HepG2 (cell line): ENCODE data around the gene DHRS1. TPM values are rescaled to one million over a fixed set of nuclear protein-coding genes. Genes with fewer than 3 reads are reported as not detected.
A peak's percentile ranks its signal among the peaks of the same experiment; 100 is the strongest.

Experiments
- ATAC-seq: fragments of 200-7000 bp; cut with Tn5 transposase; 3 replicates; pipeline ENCODE4 v1.9.1; 2020; ENCODE audit warnings: mild to moderate bottlenecking, moderate library complexity
- BruUV-seq: library from RNA; stranded (reverse); fragments of 400-500 nt; replicated peaks from 2 replicates; lab custom pipeline; 2021; lab: Mats Ljungman, UMichigan
- CTCF ChIA-PET: fragments of 300-600 bp; formaldehyde crosslinking; extraction: SDS; loops from one replicate; lab custom pipeline; 2021; ENCODE audit warnings: low total read pairs, inconsistent platforms, low intra/inter-chr PET ratio; lab: Yijun Ruan, JAX
- POLR2A ChIA-PET: fragments of 350-600 bp; sonication (Branson Sonifier 250); formaldehyde crosslinking; loops from one replicate; lab custom pipeline; 2020; ENCODE audit warnings: antibody characterized with exemption, inconsistent platforms; lab: Yijun Ruan, JAX
- DNase-seq: peaks from one replicate; pipeline ENCODE4 v3.0.0-alpha.2; 2015; ENCODE audit warnings: low spot score
- FAIRE-seq: peaks from 3 replicates; lab custom pipeline; 2011; peaks lifted over from hg19 to GRCh38; lab: Jason Lieb, UNC
- H2AFZ ChIP-seq: one replicate; pipeline ENCODE4 v1.6.1; 2011; ENCODE audit warnings: low read length, inconsistent platforms
- H3K27ac ChIP-seq: fragments of 300-600 bp; 3 replicates; pipeline ENCODE4 v1.8.0; 2011; ENCODE audit warnings: mixed run types, mild to moderate bottlenecking, mixed read lengths, low read length, inconsistent platforms; ENCODE audit not compliant: insufficient read depth; ENCODE audit errors: extremely low read length
- H3K27me3 ChIP-seq, 2 experiments: fragments of 200-600 bp in 1 of 2; 2 replicates in 1 of 2; 3 replicates in 1 of 2; pipeline versions ENCODE4 v1.6.0 to v1.8.0; 2011; ENCODE audit warnings: low read length in 2 of 2, mild to moderate bottlenecking in 2 of 2, moderate library complexity in 2 of 2, inconsistent platforms in 1 of 2; ENCODE audit not compliant: insufficient read depth in 2 of 2, control insufficient read depth in 1 of 2
- H3K36me3 ChIP-seq, 2 experiments: fragments of 200-600 bp in 1 of 2; replicated peaks in 1 of 2; 2 replicates in 1 of 2; 3 replicates in 1 of 2; pipeline versions ENCODE4 v1.5.1 to v1.8.0; 2011; ENCODE audit warnings: low read length in 2 of 2, inconsistent platforms in 1 of 2; ENCODE audit not compliant: insufficient read depth in 2 of 2, control insufficient read depth in 1 of 2
- H3K4me1 ChIP-seq: 2 replicates; pipeline ENCODE4 v1.5.1; 2012; ENCODE audit warnings: low read length, inconsistent platforms; ENCODE audit not compliant: insufficient read depth
- H3K4me2 ChIP-seq: 2 replicates; pipeline ENCODE4 v1.6.0; 2011; ENCODE audit warnings: low read depth, low read length, inconsistent platforms
- H3K4me3 ChIP-seq, 3 experiments: fragments of 200-600 bp in 1 of 3; sonication (generic), shearing (Covaris generic) in 1 of 3; replicated peaks in 1 of 3; 2 replicates each; pipeline ENCODE4 v1.5.1; 2011 to 2016; ENCODE audit warnings: low read length in 3 of 3, inconsistent platforms in 2 of 3, low read depth in 2 of 3, mild to moderate bottlenecking in 2 of 3, control low read depth in 1 of 3, mixed read lengths in 1 of 3; ENCODE audit not compliant: insufficient read depth in 1 of 3
- H3K79me2 ChIP-seq: one replicate; pipeline ENCODE4 v1.6.1; 2011; ENCODE audit warnings: low read length, inconsistent platforms; ENCODE audit not compliant: insufficient read depth
- H3K9ac ChIP-seq: 2 replicates; pipeline ENCODE4 v1.6.0; 2011; ENCODE audit warnings: mild to moderate bottlenecking, low read depth, low read length, inconsistent platforms; ENCODE audit not compliant: insufficient read depth
- H3K9me3 ChIP-seq: 2 replicates; pipeline ENCODE4 v1.5.1; 2012; ENCODE audit warnings: mild to moderate bottlenecking, low read length
- H4K20me1 ChIP-seq: 2 replicates; pipeline ENCODE4 v1.6.0; 2011; ENCODE audit warnings: inconsistent platforms, mild to moderate bottlenecking, low read length, moderate library complexity; ENCODE audit not compliant: insufficient read depth
- TAF1 ChIP-seq: sonication (generic); formaldehyde crosslinking; IDR thresholded peaks from 2 replicates; pipeline ENCODE4 v1.4.0; 2020; ENCODE audit warnings: missing genetic modification reagents
- ZEB1 ChIP-seq: IDR thresholded peaks from 2 replicates; pipeline ENCODE4 v1.6.1; 2012; ENCODE audit warnings: mild to moderate bottlenecking, low read depth, inconsistent platforms; ENCODE audit not compliant: insufficient replicate concordance
- ZNF121 ChIP-seq: sonication (generic); formaldehyde crosslinking; IDR thresholded peaks from 2 replicates; pipeline ENCODE4 v1.5.0; 2020; ENCODE audit warnings: mild to moderate bottlenecking, missing genetic modification reagents
- ZNF550 ChIP-seq: sonication (generic); formaldehyde crosslinking; IDR thresholded peaks from 2 replicates; pipeline ENCODE4 v1.4.0; 2020; ENCODE audit warnings: mild to moderate bottlenecking, missing genetic modification reagents, borderline replicate concordance
- ZNF740 ChIP-seq: sonication (generic); formaldehyde crosslinking; IDR thresholded peaks from 2 replicates; pipeline ENCODE4 v1.4.0; 2020; ENCODE audit warnings: missing genetic modification reagents
- WGBS: methylation state at CpG from one replicate; pipeline ENCODE4 v1.1.6; 2017; ENCODE audit warnings: low lambda C conversion rate; 5-methylcytosine and 5-hydroxymethylcytosine counted together
- in situ Hi-C: cut with HindIII; loops from 2 replicates; pipeline ENCODE4 v1.10.0; 2017; ENCODE audit warnings: low pct_unique_long_range_greater_than_20kb; ENCODE audit not compliant: extremely low pct_ligation_motif_present
- intact Hi-C: fragments of 100-400 bp; cut with micrococcal nuclease; formaldehyde crosslinking; loops from one replicate; pipeline ENCODE4 v1.10.0; 2022; ENCODE audit not compliant: unreplicated experiment
- polyA plus RNA-seq, 8 experiments: library from polyadenylated mRNA; depleted of rRNA in 3 of 8; stranded (reverse) in 7 of 8; unstranded in 1 of 8; fragments of >200 nt; fragmentation: Illumina TruSeq in 4 of 8; extraction: Trizol in 4 of 8; gene quantifications; 2 replicates each; pipeline versions ENCODE4 v1.2.1 to v1.2.3, GENCODE V29; 2011 to 2016; ENCODE audit warnings: low read depth in 4 of 8, missing spikeins in 1 of 8, mixed read lengths in 1 of 8; ENCODE audit not compliant: insufficient read depth in 1 of 8
- total RNA-seq, 5 experiments: library from RNA; depleted of rRNA; stranded (reverse); fragments of >200 nt; fragmentation: Illumina TruSeq; extraction: Trizol; gene quantifications; 2 replicates each; pipeline ENCODE4 v1.2.3, GENCODE V29; 2016; ENCODE audit warnings: low read depth in 1 of 5
- TF ChIP-seq, protein P1 (sequence below): sonication (generic); formaldehyde crosslinking; IDR thresholded peaks from 2 replicates; pipeline ENCODE4 v1.5.0; 2020; ENCODE audit warnings: missing genetic modification reagents, mild to moderate bottlenecking, borderline replicate concordance

DHRS1 gene
- total and polyA plus RNA-seq, 2 of the 13 experiments (the other 11 are each of a cell fraction or from before 2014, with no cell fraction given): 49.8 to 60.8 TPM

DNA sequence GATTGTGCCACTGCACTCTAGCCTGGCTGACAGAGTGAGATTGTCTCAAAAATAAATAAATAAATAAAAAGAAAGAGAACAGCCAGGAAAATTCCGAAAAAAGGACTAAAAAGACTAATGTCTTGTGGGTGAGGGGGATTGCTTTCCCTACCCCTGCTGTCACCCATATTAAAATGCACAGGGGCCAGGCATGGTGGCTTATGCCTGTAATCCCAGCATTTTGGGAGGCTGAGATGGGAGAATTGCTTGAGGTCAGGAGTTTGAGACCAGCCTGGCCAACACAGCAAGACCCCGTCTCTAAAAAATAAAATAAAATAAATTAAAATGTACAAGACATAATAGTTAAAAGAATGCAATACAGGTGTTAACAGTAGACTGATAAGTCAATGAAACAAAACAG lies 6.1 kb downstream of the DHRS1 start:
- no peak overlapping the region for H2AFZ ChIP-seq
- intact Hi-C loops (loop anchor here (10.0 kb wide), 1 partner anchor 989 kb away; the partner anchor contains the start of genes BCL2L2 and PPP1R3E), in situ Hi-C loops (no loop called here)
- DNase-seq (no peak), ATAC-seq (no peak), FAIRE-seq (no peak)
- H4K20me1 ChIP-seq: no peaks in the 10 kb centered on the region
- H3K79me2 ChIP-seq: peaks cover 11% of the 10 kb centered on the region
- 95% methylated on average over 2 of the region's 2 CpGs for WGBS
- no peak overlapping the region for H3K4me3 ChIP-seq
- no peak overlapping the region for H3K4me2 ChIP-seq
- no TSS peak for BruUV-seq
- POLR2A ChIA-PET: interaction anchor here (1.4 to 24.7 kb wide), 4 partner anchors 15 to 53 kb away, joined by 4 to 850 read pairs (median 25); partner anchors contain the start of genes GMPR2, NEDD8, RABGGTA and TINF2
- peaks cover 50 to 69% of the 10 kb centered on the region in 2 experiments for H3K36me3 ChIP-seq
- TF ChIP-seq ZNF740 (CRISPR knock-in tag) (no peak), ZEB1 (no peak), ZNF550 (CRISPR knock-in tag) (peak; percentile 51; the same call in 1 of the 2 replicates), ZNF121 (CRISPR knock-in tag) (peak; percentile 53; the same call in 1 of the 2 replicates), TAF1 (CRISPR knock-in tag) (no peak)
- TF ChIP-seq, protein P1, sequence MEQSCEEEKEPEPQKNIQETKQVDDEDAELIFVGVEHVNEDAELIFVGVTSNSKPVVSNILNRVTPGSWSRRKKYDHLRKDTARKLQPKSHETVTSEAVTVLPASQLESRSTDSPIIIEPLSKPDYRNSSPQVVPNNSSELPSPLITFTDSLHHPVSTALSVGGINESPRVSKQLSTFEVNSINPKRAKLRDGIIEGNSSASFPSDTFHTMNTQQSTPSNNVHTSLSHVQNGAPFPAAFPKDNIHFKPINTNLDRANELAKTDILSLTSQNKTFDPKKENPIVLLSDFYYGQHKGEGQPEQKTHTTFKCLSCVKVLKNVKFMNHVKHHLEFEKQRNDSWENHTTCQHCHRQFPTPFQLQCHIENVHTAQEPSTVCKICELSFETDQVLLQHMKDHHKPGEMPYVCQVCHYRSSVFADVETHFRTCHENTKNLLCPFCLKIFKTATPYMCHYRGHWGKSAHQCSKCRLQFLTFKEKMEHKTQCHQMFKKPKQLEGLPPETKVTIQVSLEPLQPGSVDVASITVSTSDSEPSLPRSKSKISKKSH (CRISPR knock-in tag): no peak
- no peaks in the 10 kb centered on the region for H3K27me3 ChIP-seq
- H3K9ac ChIP-seq: no peak overlapping the region
- no peaks in the 10 kb centered on the region for H3K9me3 ChIP-seq
- no peak overlapping the region for H3K27ac ChIP-seq
- CTCF ChIA-PET: no interaction called here
- peaks cover 33% of the 10 kb centered on the region for H3K4me1 ChIP-seq
